Measurements from ENCODE around the gene KDM8. TPM values are rescaled to one million over a fixed set of nuclear protein-coding genes. Genes with fewer than 3 reads are reported as not detected.
A peak's percentile ranks its signal among the peaks of the same experiment; 100 is the strongest.

Gene KDM8
- total RNA-seq, 1 donor from 2014 or later = 6.1 TPM

GRCh38 chr16:27165576-27165975, 37.8 kb upstream of the KDM8 start:
- Histone ChIP-seq H3K27ac (no peak overlapping the region), H3K4me1 (no peaks in the 10 kb centered on the region), H3K27me3 (no peaks in the 10 kb centered on the region), H3K4me3 (no peak overlapping the region), H3K36me3 (no peaks in the 10 kb centered on the region), H3K9me3 (no peaks in the 10 kb centered on the region)
- TF ChIP-seq CTCF (IDR thresholded peaks at IDR 0.05) = no peak
- intact Hi-C loops (cut with DNase I) = no loop called here
- no peak for ATAC-seq
- no peak for DNase-seq

- H3K4me1 ChIP-seq = no peaks in the 10 kb centered on the region
- no peaks in the 10 kb centered on the region for H3K36me3 ChIP-seq
- H3K4me3 ChIP-seq = no peak overlapping the region
- no peak for TF ChIP-seq CTCF (IDR thresholded peaks at IDR 0.05)
- H3K9me3 ChIP-seq = no peaks in the 10 kb centered on the region
- intact Hi-C loops (cut with DNase I) = no loop called here
- DNase-seq (no peak), ATAC-seq (no peak)
- no peaks in the 10 kb centered on the region for H3K27me3 ChIP-seq
- no peak overlapping the region for H3K27ac ChIP-seq
These were observed 34.5 kb upstream of the KDM8 start for GRCh38 chr16:27168790-27169189.

GRCh38 chr16:27169511-27170071, 33.7 kb upstream of the KDM8 start:
- Histone ChIP-seq H3K4me1 (no peaks in the 10 kb centered on the region), H3K27ac (no peak overlapping the region), H3K27me3 (no peaks in the 10 kb centered on the region), H3K9me3 (no peaks in the 10 kb centered on the region), H3K36me3 (no peaks in the 10 kb centered on the region), H3K4me3 (no peak overlapping the region)
- DNase-seq = no peak
- no peak for TF ChIP-seq CTCF (IDR thresholded peaks at IDR 0.05)
- intact Hi-C loops (cut with DNase I) = no loop called here
- peak; percentile 41 for ATAC-seq

GRCh38 chr16:27171584-27171983, 31.7 kb upstream of the KDM8 start:
- intact Hi-C loops (cut with DNase I) = no loop called here
- Histone ChIP-seq H3K9me3 (no peaks in the 10 kb centered on the region), H3K27me3 (no peaks in the 10 kb centered on the region), H3K4me3 (no peak overlapping the region), H3K36me3 (no peaks in the 10 kb centered on the region), H3K4me1 (no peaks in the 10 kb centered on the region), H3K27ac (no peak overlapping the region)
- no peak for TF ChIP-seq CTCF (IDR thresholded peaks at IDR 0.05)
- no peak for DNase-seq
- ATAC-seq = no peak

- ATAC-seq = peak; percentile 12
- no peaks in the 10 kb centered on the region for H3K4me1 ChIP-seq
- H3K4me3 ChIP-seq = no peak overlapping the region
- intact Hi-C loops (cut with DNase I) = no loop called here
- no peaks in the 10 kb centered on the region for H3K9me3 ChIP-seq
- H3K27me3 ChIP-seq = peaks cover 2% of the 10 kb centered on the region
- H3K36me3 ChIP-seq = no peaks in the 10 kb centered on the region
- DNase-seq = no peak
- H3K27ac ChIP-seq = no peak overlapping the region
- TF ChIP-seq CTCF (IDR thresholded peaks at IDR 0.05) = no peak
These were observed 29.3 kb upstream of the KDM8 start for GRCh38 chr16:27174007-27174406.

- H3K4me3 ChIP-seq = no peak overlapping the region
- H3K9me3 ChIP-seq = no peaks in the 10 kb centered on the region
- no peak for DNase-seq
- H3K4me1 ChIP-seq = no peaks in the 10 kb centered on the region
- intact Hi-C loops (cut with DNase I) = loop anchor here (5.0 kb wide), 1 partner anchor 198 kb away; no protein-coding TSS in a partner anchor
- H3K36me3 ChIP-seq = no peaks in the 10 kb centered on the region
- no peak for TF ChIP-seq CTCF (IDR thresholded peaks at IDR 0.05)
- ATAC-seq = no peak
- peaks cover 3% of the 10 kb centered on the region for H3K27me3 ChIP-seq
- H3K27ac ChIP-seq = no peak overlapping the region
These were observed 28.5 kb upstream of the KDM8 start for GRCh38 chr16:27174798-27175197.

Data from upper lobe of right lung (tissue), 1 donor.